Right lobe of liver (tissue), 4 donors: ENCODE data around the gene PRSS48.

ENCODE experiments used
- CTCF ChIP-seq, 4 donors: fragments of 200-600 bp in 3 of 4; fragments of 450-650 bp in 1 of 4; IDR thresholded peaks; one replicate each; pipeline versions ENCODE4 v1.5.1 to v1.8.0; 2016 to 2022; ENCODE audit warnings: antibody characterized with exemption in 4 of 4, mild to moderate bottlenecking in 2 of 4
- POLR2A ChIP-seq: fragments of 450-650 bp; IDR thresholded peaks from one replicate; pipeline ENCODE4 v1.6.1; 2017; ENCODE audit warnings: antibody characterized with exemption, mild to moderate bottlenecking
- donor health status: DM: no; HTN: no; CAD: no.
- donor health status: DM: no; HTN: no; CAD: no.
- donor health status: DM: no; HTN: yes; CAD: no.

GRCh38 chr4:151276787-151277562 is at the start of gene PRSS48:
- no peak for TF ChIP-seq POLR2A
- peak; percentile 67 to 89 (median 69) for TF ChIP-seq CTCF (IDR thresholded peaks at IDR 0.05)
